OCI-LY7 (cell line): ENCODE data around the gene CD160.

Experiments
- EZH2phosphoT487 ChIP-seq: fragments of 200-600 bp; sonication (generic); IDR thresholded peaks from 2 replicates; pipeline ENCODE4 v1.6.1; 2018; ENCODE audit warnings: low read depth, borderline replicate concordance, mild to moderate bottlenecking, mixed run types, antibody characterized with exemption, low read length, moderate library complexity, mixed read lengths
- TF ChIP-seq, protein P1 (sequence below): fragments of 200-600 bp; sonication (generic); conservative IDR thresholded peaks from 2 replicates; pipeline ENCODE4 v1.5.1; 2014; ENCODE audit warnings: mild to moderate bottlenecking, antibody characterized with exemption, low read length, moderate library complexity, mixed read lengths

DNA sequence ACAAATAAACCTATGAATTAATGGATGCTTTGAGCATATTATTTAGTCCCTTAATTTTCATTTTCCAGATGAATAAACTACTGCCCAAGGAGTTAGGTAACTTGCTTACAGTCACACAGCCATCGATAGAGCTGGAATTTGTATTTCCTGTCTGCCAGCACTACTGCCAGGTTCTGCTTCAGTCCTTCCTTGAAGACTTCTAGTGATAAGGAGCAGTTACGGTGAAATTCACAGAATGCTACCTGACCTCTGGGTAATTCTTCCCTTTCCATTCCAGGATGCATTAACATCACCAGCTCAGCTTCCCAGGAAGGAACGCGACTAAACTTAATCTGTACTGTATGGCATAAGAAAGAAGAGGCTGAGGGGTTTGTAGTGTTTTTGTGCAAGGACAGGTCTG lies 11.2 kb downstream of the CD160 start:
- TF ChIP-seq EZH2phosphoT487: no peak
- TF ChIP-seq, protein P1, sequence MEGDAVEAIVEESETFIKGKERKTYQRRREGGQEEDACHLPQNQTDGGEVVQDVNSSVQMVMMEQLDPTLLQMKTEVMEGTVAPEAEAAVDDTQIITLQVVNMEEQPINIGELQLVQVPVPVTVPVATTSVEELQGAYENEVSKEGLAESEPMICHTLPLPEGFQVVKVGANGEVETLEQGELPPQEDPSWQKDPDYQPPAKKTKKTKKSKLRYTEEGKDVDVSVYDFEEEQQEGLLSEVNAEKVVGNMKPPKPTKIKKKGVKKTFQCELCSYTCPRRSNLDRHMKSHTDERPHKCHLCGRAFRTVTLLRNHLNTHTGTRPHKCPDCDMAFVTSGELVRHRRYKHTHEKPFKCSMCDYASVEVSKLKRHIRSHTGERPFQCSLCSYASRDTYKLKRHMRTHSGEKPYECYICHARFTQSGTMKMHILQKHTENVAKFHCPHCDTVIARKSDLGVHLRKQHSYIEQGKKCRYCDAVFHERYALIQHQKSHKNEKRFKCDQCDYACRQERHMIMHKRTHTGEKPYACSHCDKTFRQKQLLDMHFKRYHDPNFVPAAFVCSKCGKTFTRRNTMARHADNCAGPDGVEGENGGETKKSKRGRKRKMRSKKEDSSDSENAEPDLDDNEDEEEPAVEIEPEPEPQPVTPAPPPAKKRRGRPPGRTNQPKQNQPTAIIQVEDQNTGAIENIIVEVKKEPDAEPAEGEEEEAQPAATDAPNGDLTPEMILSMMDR: no peak
